Measurements from ENCODE around the gene FIGNL1.

DNA sequence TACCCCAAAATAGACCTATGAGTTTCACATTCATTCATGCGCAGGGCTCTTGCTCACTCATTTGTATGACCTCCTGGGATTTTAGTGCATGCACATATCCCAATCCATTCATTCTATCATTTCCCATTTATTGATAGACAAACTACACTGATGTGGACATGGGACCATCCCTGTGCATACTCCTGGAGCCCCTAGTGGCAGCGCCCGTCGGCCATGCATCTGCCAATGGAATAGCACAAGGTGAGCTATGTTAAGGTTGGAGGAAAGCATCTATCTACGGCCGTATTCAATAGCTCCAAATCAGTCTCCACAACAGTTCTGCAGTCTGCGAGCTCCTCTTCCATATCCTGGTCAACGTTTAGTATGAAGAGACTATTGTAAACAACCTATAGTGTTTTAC lies 31.7 kb upstream of the FIGNL1 start:
- TF ChIP-seq, protein P1, sequence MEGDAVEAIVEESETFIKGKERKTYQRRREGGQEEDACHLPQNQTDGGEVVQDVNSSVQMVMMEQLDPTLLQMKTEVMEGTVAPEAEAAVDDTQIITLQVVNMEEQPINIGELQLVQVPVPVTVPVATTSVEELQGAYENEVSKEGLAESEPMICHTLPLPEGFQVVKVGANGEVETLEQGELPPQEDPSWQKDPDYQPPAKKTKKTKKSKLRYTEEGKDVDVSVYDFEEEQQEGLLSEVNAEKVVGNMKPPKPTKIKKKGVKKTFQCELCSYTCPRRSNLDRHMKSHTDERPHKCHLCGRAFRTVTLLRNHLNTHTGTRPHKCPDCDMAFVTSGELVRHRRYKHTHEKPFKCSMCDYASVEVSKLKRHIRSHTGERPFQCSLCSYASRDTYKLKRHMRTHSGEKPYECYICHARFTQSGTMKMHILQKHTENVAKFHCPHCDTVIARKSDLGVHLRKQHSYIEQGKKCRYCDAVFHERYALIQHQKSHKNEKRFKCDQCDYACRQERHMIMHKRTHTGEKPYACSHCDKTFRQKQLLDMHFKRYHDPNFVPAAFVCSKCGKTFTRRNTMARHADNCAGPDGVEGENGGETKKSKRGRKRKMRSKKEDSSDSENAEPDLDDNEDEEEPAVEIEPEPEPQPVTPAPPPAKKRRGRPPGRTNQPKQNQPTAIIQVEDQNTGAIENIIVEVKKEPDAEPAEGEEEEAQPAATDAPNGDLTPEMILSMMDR (IDR thresholded peaks at IDR 0.05): no peak
- TF ChIP-seq POLR2AphosphoS5 (IDR thresholded peaks at IDR 0.05): no peak
